Type B pancreatic cell (in vitro differentiated cells): ENCODE measurements around the gene SNX15. TPM values are rescaled to one million over a fixed set of nuclear protein-coding genes. Genes with fewer than 3 reads are reported as not detected.

Experiments used
- DNase-seq: peaks from one replicate; pipeline ENCODE4 v3.0.0; 2021; ENCODE audit warnings: mixed read lengths; ENCODE audit not compliant: unreplicated experiment; ENCODE audit errors: extremely low spot score
- H3K27ac Mint-ChIP-seq: 2 replicates; pipeline ENCODE4 v1.8.0; 2021; ENCODE audit warnings: mild to moderate bottlenecking, mixed read lengths
- H3K27me3 Mint-ChIP-seq: 2 replicates; pipeline ENCODE4 v1.8.0; 2021; ENCODE audit warnings: mixed read lengths
- H3K36me3 Mint-ChIP-seq: 2 replicates; pipeline ENCODE4 v1.8.0; 2021; ENCODE audit warnings: mixed read lengths
- H3K4me1 Mint-ChIP-seq: one replicate; pipeline ENCODE4 v1.8.0; 2021; ENCODE audit warnings: mixed read lengths; ENCODE audit not compliant: unreplicated experiment
- H3K4me3 Mint-ChIP-seq: 2 replicates; pipeline ENCODE4 v1.8.0; 2021; ENCODE audit warnings: mild to moderate bottlenecking, mixed read lengths
- H3K9me3 Mint-ChIP-seq: 2 replicates; pipeline ENCODE4 v1.8.0; 2021; ENCODE audit warnings: mixed read lengths
- CTCF ChIP-seq: fragments of 200-600 bp; sonication (generic); conservative IDR thresholded peaks from 2 replicates; pipeline ENCODE4 v1.5.0; 2021; ENCODE audit warnings: antibody characterized with exemption, mild to moderate bottlenecking
- total RNA-seq: library from RNA; stranded (reverse); gene quantifications from 2 replicates; pipeline ENCODE4 v1.2.1, GENCODE V29; 2021; ENCODE audit warnings: low replicate concordance

SNX15 gene
- total RNA-seq, 1 donor from 2014 or later, result 25.3 TPM

DNA sequence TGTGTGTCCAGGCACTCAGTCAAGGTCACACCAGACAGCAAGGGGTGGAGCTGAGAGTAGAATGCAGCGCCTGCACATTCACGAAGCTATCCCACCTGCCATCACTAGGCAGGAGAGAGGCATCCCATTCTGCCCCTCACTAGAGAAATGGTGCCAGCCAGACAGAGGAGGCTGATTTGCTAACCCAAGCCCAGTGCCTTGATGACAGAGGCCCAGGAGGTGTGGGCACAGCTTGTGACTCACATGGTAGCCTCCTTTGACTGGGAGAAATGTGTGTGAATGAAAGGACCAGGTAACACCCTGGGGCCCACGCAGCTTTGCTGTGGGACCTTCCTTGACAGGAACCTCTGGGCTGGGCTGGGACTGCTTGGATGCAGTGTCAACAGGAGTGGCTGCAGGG is 36.3 kb downstream of the SNX15 start:
- no peak for TF ChIP-seq CTCF
- Mint-ChIP-seq H3K27me3 (no peaks in the 10 kb centered on the region), H3K27ac (no peak overlapping the region), H3K4me1 (no peaks in the 10 kb centered on the region), H3K36me3 (no peaks in the 10 kb centered on the region), H3K4me3 (no peak overlapping the region), H3K9me3 (no peaks in the 10 kb centered on the region)
- DNase-seq, result no peak

DNA sequence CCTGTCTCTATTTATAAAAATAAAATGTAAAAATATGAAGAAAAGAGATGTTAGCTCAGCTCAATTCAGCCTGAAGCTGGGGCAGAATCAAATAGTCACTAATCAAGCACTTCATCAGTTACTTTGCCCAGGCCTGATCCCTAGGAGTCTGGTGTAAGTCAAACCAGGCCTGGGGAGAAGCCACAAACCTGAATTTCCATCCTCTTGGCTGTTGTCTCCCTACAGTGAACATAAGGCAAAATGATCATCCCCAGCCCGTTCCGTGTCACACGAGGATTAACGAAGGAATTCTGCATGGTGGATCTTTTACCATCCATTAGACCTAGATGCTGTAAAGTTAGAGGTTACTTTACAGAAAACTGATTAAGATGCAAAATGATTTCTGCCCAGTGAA is 37.6 kb downstream of the SNX15 start:
- H3K4me1 Mint-ChIP-seq, result no peaks in the 10 kb centered on the region
- H3K4me3 Mint-ChIP-seq, result no peak overlapping the region
- no peak for TF ChIP-seq CTCF
- H3K9me3 Mint-ChIP-seq, result no peaks in the 10 kb centered on the region
- H3K36me3 Mint-ChIP-seq, result no peaks in the 10 kb centered on the region
- DNase-seq, result no peak
- no peaks in the 10 kb centered on the region for H3K27me3 Mint-ChIP-seq
- no peak overlapping the region for H3K27ac Mint-ChIP-seq

GRCh38 chr11:65065851-65066250 is 38.6 kb downstream of the SNX15 start:
- TF ChIP-seq CTCF, result no peak
- no peak for DNase-seq
- H3K36me3 Mint-ChIP-seq, result no peaks in the 10 kb centered on the region
- H3K27me3 Mint-ChIP-seq, result no peaks in the 10 kb centered on the region
- H3K4me1 Mint-ChIP-seq, result no peaks in the 10 kb centered on the region
- no peak overlapping the region for H3K27ac Mint-ChIP-seq
- no peak overlapping the region for H3K4me3 Mint-ChIP-seq
- no peaks in the 10 kb centered on the region for H3K9me3 Mint-ChIP-seq

- no peak for DNase-seq
- Mint-ChIP-seq H3K27ac (no peak overlapping the region), H3K27me3 (no peaks in the 10 kb centered on the region), H3K9me3 (no peaks in the 10 kb centered on the region), H3K36me3 (no peaks in the 10 kb centered on the region), H3K4me1 (no peaks in the 10 kb centered on the region), H3K4me3 (no peak overlapping the region)
- no peak for TF ChIP-seq CTCF
Observed at GRCh38 chr11:65066315-65066714, 39.1 kb downstream of the SNX15 start.

- Mint-ChIP-seq H3K4me3 (no peak overlapping the region), H3K36me3 (no peaks in the 10 kb centered on the region), H3K27ac (no peak overlapping the region), H3K9me3 (no peaks in the 10 kb centered on the region), H3K27me3 (no peaks in the 10 kb centered on the region), H3K4me1 (no peaks in the 10 kb centered on the region)
- no peak for DNase-seq
- TF ChIP-seq CTCF, result no peak
Observed at GRCh38 chr11:65066805-65067291, 39.6 kb downstream of the SNX15 start.

DNA sequence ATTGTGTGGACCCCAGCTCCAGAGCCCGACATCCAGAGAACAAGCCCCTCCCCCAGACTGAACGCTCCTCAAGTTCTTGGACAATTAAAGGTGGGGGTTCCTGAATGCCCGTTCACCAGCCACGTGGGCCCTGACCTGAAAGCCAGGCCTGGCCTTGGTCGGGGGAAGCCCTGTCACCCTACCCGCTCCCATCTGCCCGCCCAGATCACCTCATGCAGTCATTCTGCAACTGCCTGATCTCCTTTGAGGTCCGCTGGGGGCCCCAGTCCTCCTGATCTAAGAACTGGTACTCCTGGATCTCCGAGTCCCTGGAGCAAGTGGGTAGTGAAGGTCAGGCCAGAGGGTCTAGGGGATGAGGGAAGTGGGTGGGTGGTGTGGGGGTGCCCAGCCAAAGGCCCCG is 40.2 kb downstream of the SNX15 start:
- Mint-ChIP-seq H3K27me3 (no peaks in the 10 kb centered on the region), H3K9me3 (no peaks in the 10 kb centered on the region), H3K4me3 (no peak overlapping the region), H3K36me3 (no peaks in the 10 kb centered on the region), H3K4me1 (no peaks in the 10 kb centered on the region), H3K27ac (no peak overlapping the region)
- DNase-seq, result no peak
- TF ChIP-seq CTCF, result no peak
